ENCODE measurements around the gene RD3L. TPM values are rescaled to one million over a fixed set of nuclear protein-coding genes. Genes with fewer than 3 reads are reported as not detected.

Gene RD3L
- not detected in 2 replicates for total RNA-seq

DNA sequence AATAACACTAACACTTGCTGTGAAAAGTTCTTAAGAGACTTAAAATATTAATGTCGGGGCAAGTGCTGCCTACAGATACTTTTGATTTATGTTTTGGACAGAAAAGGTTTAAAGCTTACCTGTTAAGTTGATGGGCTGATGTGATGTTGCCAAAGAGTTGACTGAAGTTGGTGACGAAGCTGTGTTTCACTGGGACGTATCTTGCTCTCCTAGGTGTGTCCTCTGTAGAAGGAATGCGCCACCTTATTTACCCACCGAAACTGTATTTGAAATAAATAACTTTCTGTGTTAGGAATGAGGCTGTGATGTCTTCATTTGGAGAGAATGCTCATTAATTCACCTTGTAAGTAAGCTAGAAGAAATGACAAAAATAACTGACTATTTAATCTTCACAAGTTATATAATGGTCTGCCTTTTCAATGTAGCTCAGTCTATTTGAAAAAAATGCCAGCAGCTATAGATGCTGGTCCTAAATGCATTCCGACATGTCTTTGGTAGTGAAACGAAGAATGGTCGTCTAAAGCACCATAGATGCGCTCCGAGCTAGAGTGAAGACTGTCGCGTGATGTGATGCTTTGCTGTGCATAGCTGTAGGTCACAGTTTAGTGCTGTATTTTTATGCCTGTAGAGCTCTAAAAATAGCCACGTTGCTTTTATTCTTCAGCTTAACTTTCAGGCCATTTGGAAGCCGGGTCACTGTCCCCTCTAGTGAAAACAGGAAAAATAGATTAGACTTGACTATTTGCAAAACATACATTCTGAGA is at the start of gene RD3L:
Gene RD3L (minus strand): TSS at position 557 of the 764 bp plus-strand sequence. CDS start 834 bp downstream, outside the sequence.
- Histone ChIP-seq H3K9me3 (ENCODE audit: low read depth, low read length) (no peaks in the 10 kb centered on the region), H3K4me2 (ENCODE audit: insufficient read depth, low read length) (no peak within 1 kb of the TSS), H4K20me1 (ENCODE audit: insufficient read depth, low read length) (no peaks in the 10 kb centered on the region), H2AFZ (ENCODE audit: low read length) (no peak within 1 kb of the TSS), H3K79me2 (ENCODE audit: insufficient read depth, low read length) (no peaks in the 10 kb centered on the region), H3K4me3 (ENCODE audit: insufficient read depth, low read length) (no peak within 1 kb of the TSS), H3K36me3 (ENCODE audit: insufficient read depth, low read length) (no peaks in the 10 kb centered on the region), H3K4me1 (ENCODE audit: insufficient read depth, low read length) (no peaks in the 10 kb centered on the region), H3K27ac (ENCODE audit: low read depth, low read length) (no peak within 1 kb of the TSS), H3K27me3 (ENCODE audit: insufficient read depth, low read length) (peaks cover 29% of the 10 kb centered on the region)
- TF ChIP-seq, protein P1, sequence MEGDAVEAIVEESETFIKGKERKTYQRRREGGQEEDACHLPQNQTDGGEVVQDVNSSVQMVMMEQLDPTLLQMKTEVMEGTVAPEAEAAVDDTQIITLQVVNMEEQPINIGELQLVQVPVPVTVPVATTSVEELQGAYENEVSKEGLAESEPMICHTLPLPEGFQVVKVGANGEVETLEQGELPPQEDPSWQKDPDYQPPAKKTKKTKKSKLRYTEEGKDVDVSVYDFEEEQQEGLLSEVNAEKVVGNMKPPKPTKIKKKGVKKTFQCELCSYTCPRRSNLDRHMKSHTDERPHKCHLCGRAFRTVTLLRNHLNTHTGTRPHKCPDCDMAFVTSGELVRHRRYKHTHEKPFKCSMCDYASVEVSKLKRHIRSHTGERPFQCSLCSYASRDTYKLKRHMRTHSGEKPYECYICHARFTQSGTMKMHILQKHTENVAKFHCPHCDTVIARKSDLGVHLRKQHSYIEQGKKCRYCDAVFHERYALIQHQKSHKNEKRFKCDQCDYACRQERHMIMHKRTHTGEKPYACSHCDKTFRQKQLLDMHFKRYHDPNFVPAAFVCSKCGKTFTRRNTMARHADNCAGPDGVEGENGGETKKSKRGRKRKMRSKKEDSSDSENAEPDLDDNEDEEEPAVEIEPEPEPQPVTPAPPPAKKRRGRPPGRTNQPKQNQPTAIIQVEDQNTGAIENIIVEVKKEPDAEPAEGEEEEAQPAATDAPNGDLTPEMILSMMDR (IDR thresholded peaks at IDR 0.05; ENCODE audit: extremely low read depth, low read depth, low read length) = no peak
- DNase-seq (ENCODE audit: insufficient read length, low spot score, missing footprints) = no peak

DNA sequence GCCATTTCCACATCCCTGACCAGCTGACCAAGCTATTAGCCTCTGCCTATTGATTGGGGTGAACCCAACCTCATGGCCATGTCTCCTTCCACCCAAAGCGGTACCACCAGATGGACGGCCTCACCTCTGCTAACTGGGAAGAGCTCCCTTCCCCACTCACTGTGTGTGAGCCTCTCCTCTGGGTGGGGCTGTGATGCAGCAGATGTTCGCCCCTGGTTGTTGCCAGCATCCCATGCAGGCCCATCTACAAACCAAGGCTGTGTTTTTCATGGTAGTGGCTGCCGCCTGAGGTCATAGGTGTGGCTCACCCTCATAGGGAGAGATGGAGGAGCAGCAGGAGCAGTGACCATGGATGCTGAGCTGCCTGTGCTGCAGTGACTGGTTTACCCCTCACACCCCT is 47.6 kb upstream of the RD3L start:
- no peaks in the 10 kb centered on the region for H3K27me3 ChIP-seq (ENCODE audit: insufficient read depth, low read length)
- DNase-seq (ENCODE audit: insufficient read length, low spot score, missing footprints) = no peak
- H3K36me3 ChIP-seq (ENCODE audit: insufficient read depth, low read length) = no peaks in the 10 kb centered on the region
- no peak overlapping the region for H3K4me2 ChIP-seq (ENCODE audit: insufficient read depth, low read length)
- H3K27ac ChIP-seq (ENCODE audit: low read depth, low read length) = no peak overlapping the region
- H4K20me1 ChIP-seq (ENCODE audit: insufficient read depth, low read length) = no peaks in the 10 kb centered on the region
- H3K79me2 ChIP-seq (ENCODE audit: insufficient read depth, low read length) = no peaks in the 10 kb centered on the region
- no peak overlapping the region for H3K4me3 ChIP-seq (ENCODE audit: insufficient read depth, low read length)
- H2AFZ ChIP-seq (ENCODE audit: low read length) = no peak overlapping the region
- TF ChIP-seq, protein P1 (IDR thresholded peaks at IDR 0.05; ENCODE audit: extremely low read depth, low read depth, low read length) = no peak
- no peaks in the 10 kb centered on the region for H3K4me1 ChIP-seq (ENCODE audit: insufficient read depth, low read length)
- H3K9me3 ChIP-seq (ENCODE audit: low read depth, low read length) = no peaks in the 10 kb centered on the region

DNA sequence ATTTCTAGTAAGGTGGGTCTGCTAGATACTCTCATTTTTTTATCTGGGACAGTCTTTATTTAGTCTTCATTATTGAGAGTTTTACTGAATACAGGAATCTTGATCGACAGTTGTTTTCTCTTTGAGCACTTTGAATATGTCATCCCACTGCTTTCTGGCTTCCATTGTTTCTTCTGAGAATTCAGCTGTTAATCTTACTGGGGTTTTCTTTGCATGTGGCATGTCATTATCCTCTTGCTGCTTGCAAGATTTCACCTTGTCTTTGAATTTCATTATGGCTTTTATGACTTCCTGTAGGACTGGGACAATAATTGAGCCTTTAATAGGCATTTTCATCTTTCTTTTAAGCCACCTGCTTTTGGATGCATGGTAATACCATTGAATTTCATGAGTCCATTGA is 46.7 kb upstream of the RD3L start:
- no peak for DNase-seq (ENCODE audit: insufficient read length, low spot score, missing footprints)
- H3K79me2 ChIP-seq (ENCODE audit: insufficient read depth, low read length) = no peaks in the 10 kb centered on the region
- TF ChIP-seq, protein P1 (IDR thresholded peaks at IDR 0.05; ENCODE audit: extremely low read depth, low read depth, low read length) = no peak
- H3K4me2 ChIP-seq (ENCODE audit: insufficient read depth, low read length) = no peak overlapping the region
- no peaks in the 10 kb centered on the region for H3K9me3 ChIP-seq (ENCODE audit: low read depth, low read length)
- no peak overlapping the region for H3K4me3 ChIP-seq (ENCODE audit: insufficient read depth, low read length)
- no peaks in the 10 kb centered on the region for H3K27me3 ChIP-seq (ENCODE audit: insufficient read depth, low read length)
- H3K27ac ChIP-seq (ENCODE audit: low read depth, low read length) = no peak overlapping the region
- no peaks in the 10 kb centered on the region for H4K20me1 ChIP-seq (ENCODE audit: insufficient read depth, low read length)
- H3K4me1 ChIP-seq (ENCODE audit: insufficient read depth, low read length) = no peaks in the 10 kb centered on the region
- H3K36me3 ChIP-seq (ENCODE audit: insufficient read depth, low read length) = no peaks in the 10 kb centered on the region
- no peak overlapping the region for H2AFZ ChIP-seq (ENCODE audit: low read length)

DNA sequence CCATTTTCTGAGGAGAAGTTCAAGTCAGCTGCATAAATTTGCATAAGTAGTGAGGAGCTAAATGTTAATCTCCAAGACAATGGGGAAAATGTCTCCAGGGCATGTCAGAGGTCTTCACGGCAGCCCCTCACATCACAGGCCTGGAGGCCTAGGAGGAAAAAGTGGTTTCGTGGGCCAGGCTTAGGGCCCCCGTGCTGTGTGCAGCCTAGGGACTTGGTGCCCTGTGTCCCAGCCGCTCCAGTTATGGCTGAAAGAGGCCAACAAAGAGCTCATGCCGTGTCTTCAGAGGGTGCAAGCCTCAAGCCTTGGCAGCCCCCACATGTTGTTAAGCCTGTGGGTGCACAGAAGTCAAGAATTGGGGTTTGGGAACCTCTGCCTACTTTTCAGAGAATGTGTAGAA is 41.9 kb upstream of the RD3L start:
- H3K4me1 ChIP-seq (ENCODE audit: insufficient read depth, low read length) = no peaks in the 10 kb centered on the region
- no peak overlapping the region for H3K27ac ChIP-seq (ENCODE audit: low read depth, low read length)
- no peaks in the 10 kb centered on the region for H3K9me3 ChIP-seq (ENCODE audit: low read depth, low read length)
- TF ChIP-seq, protein P1 (IDR thresholded peaks at IDR 0.05; ENCODE audit: extremely low read depth, low read depth, low read length) = no peak
- no peak overlapping the region for H3K4me3 ChIP-seq (ENCODE audit: insufficient read depth, low read length)
- no peak overlapping the region for H3K4me2 ChIP-seq (ENCODE audit: insufficient read depth, low read length)
- H3K79me2 ChIP-seq (ENCODE audit: insufficient read depth, low read length) = no peaks in the 10 kb centered on the region
- no peak overlapping the region for H2AFZ ChIP-seq (ENCODE audit: low read length)
- DNase-seq (ENCODE audit: insufficient read length, low spot score, missing footprints) = no peak
- H3K27me3 ChIP-seq (ENCODE audit: insufficient read depth, low read length) = no peaks in the 10 kb centered on the region
- H4K20me1 ChIP-seq (ENCODE audit: insufficient read depth, low read length) = no peaks in the 10 kb centered on the region
- no peaks in the 10 kb centered on the region for H3K36me3 ChIP-seq (ENCODE audit: insufficient read depth, low read length)
